Measurements from ENCODE around the gene OAS2.
A peak's percentile ranks its signal among the peaks of the same experiment; 100 is the strongest.
"Not testable (repeated sequence)": the region's sequence is repeated elsewhere in the genome, so short reads cannot be mapped to it uniquely, and the experiment has no call there.

OAS2 gene

DNA sequence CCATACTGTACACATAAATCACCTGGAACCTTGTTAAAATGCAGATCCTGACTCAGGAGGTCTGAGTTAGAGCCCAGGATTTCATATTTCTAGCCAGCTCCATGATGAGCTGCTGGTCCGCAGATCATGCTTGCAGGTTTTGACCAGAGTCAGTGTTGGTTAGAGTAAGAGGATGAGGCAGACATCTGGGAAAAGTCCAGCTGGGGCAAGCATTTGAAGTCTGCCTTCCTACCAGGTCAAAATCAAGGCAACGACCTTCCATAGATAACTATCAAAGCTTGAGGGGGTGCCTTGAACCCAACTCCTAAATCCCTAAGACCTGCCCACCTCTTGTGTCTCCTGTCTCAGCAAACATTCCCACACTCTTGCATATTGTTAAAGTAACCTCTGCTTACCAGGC lies 9.2 kb downstream of the OAS2 start:
- H3K4me3 ChIP-seq (ENCODE audit: low read depth, low read length): no peak overlapping the region
- DNase-seq (ENCODE audit: low read depth): no peak
- TF ChIP-seq, protein P1, sequence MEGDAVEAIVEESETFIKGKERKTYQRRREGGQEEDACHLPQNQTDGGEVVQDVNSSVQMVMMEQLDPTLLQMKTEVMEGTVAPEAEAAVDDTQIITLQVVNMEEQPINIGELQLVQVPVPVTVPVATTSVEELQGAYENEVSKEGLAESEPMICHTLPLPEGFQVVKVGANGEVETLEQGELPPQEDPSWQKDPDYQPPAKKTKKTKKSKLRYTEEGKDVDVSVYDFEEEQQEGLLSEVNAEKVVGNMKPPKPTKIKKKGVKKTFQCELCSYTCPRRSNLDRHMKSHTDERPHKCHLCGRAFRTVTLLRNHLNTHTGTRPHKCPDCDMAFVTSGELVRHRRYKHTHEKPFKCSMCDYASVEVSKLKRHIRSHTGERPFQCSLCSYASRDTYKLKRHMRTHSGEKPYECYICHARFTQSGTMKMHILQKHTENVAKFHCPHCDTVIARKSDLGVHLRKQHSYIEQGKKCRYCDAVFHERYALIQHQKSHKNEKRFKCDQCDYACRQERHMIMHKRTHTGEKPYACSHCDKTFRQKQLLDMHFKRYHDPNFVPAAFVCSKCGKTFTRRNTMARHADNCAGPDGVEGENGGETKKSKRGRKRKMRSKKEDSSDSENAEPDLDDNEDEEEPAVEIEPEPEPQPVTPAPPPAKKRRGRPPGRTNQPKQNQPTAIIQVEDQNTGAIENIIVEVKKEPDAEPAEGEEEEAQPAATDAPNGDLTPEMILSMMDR (IDR thresholded peaks at IDR 0.05; ENCODE audit: low read depth, low read length): no peak
- TF ChIP-seq MYC (IDR thresholded peaks at IDR 0.05; ENCODE audit: low read depth, low read length) (no peak), POLR2A (IDR thresholded peaks at IDR 0.05; ENCODE audit: extremely low read depth, insufficient read length) (no peak)
- TF ChIP-seq, protein P2, sequence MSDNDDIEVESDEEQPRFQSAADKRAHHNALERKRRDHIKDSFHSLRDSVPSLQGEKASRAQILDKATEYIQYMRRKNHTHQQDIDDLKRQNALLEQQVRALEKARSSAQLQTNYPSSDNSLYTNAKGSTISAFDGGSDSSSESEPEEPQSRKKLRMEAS (IDR thresholded peaks at IDR 0.05; ENCODE audit: low read depth, low read length): no peak

DNA sequence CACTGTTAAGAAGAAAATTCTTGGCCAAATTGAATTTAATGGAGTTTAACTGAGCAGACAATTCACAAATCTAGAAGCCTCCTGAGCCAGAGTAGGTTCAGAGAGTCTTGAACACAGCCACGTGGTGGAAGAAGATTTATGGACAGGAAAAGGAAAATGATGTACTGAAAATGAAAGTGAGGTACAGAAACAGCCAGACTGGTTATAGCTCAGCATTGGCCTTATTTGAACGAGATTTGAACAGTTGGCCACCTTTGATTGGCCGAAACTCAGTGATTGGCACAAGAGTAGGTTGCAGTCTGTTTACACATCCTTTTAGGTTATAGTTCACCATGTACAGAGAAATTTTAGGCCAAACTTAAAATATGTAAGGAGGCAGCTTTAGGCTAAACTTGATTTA lies 9.9 kb downstream of the OAS2 start:
- no peak for DNase-seq (ENCODE audit: low read depth)
- TF ChIP-seq MYC (IDR thresholded peaks at IDR 0.05; ENCODE audit: low read depth, low read length): no peak
- TF ChIP-seq, protein P1 (IDR thresholded peaks at IDR 0.05; ENCODE audit: low read depth, low read length): no peak
- TF ChIP-seq POLR2A (IDR thresholded peaks at IDR 0.05; ENCODE audit: extremely low read depth, insufficient read length): no peak
- TF ChIP-seq, protein P2 (IDR thresholded peaks at IDR 0.05; ENCODE audit: low read depth, low read length): no peak
- H3K4me3 ChIP-seq (ENCODE audit: low read depth, low read length): no peak overlapping the region

DNA sequence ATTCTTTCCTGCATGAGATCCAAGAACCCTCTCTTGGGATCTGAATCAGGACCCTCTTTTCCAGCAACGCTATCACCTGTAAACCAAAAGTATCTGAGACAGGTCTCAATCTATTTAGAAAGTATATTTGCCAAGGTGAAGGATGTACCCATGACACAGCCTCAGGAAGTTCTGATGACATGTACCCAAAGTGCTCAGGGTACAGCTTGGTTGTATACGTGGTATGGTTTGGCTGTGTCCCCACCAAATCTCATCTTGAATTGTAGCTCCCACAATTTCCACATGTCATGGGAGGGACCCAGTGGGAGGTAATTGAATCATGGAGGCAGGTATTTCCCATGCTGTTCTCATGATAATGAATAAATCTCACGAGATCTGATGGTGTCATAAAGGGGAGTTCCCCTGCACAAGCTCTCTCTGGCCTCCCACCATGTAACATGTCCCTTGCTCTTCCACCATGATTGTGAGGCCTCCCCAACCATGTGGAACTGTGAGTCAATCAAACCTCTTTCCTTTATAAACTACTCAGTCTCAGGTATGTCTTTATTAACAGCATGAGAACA lies 10.6 kb downstream of the OAS2 start:
- not testable (repeated sequence) for H3K4me3 ChIP-seq (ENCODE audit: low read depth, low read length); DNase-seq (ENCODE audit: low read depth)

DNA sequence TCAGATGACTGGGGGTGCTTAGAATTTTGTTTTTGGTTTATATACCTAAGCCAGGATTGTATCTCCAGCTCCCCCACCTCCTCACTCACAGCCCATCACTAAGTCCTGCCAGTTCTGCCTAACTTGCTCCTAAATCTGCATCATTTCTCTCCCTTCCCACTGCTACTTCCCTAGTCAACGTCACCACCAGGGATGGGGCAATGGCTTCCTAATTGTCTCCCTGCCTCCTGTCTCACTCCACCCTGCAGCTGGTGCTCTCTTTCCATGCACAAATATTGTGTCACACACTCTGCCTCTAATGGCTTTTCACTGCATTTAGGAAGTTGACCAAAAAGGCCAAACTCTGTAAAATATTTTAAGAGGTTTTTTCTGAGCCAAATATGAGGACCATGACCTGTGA lies 11.5 kb downstream of the OAS2 start:
- TF ChIP-seq POLR2A (IDR thresholded peaks at IDR 0.05; ENCODE audit: extremely low read depth, insufficient read length) (no peak), MYC (IDR thresholded peaks at IDR 0.05; ENCODE audit: low read depth, low read length) (no peak)
- TF ChIP-seq, protein P2 (IDR thresholded peaks at IDR 0.05; ENCODE audit: low read depth, low read length): no peak
- TF ChIP-seq, protein P1 (IDR thresholded peaks at IDR 0.05; ENCODE audit: low read depth, low read length): no peak
- H3K4me3 ChIP-seq (ENCODE audit: low read depth, low read length): no peak overlapping the region
- no peak for DNase-seq (ENCODE audit: low read depth)

DNA sequence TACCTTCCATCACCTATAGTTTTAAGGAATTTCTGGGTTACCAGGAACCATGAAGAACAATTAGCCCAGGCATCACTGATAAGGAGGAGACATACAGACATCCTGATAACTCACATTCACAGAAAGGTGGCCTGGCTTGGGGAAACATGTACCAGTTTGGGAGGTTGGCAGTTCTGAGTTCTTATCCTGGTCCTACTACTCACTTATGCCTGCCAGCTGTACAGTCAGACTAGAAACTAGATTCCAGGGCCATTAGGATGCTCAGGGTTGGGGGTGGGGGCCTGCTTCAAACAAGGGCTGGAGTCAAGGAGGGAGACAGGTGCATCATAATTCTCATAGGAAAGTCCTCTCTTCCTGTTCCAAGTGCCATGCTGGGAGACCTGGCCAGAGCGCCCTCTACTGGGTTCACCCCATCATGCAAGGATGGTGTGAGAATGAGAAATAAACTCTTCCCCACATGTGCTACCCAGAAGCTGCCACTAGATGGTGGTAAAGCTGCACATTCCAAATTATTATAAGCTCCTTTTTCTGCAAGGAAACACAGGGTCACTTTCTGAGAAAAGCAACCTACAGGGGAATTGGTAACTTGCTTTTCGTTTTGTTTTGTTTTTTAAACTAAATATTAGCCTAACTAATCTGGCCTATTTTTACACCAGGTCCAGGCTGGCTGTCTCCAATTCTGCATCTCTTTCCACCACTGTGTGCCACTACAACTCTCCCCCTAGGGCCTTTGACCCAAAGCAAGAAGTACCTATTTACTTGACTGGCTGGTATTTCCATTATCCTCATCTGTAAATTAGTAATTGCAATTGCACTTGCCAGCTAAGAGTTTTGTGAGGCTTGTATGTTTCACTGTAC lies 14.5 kb downstream of the OAS2 start:
- peak; percentile 84 for DNase-seq (ENCODE audit: low read depth)
- H3K4me3 ChIP-seq (ENCODE audit: low read depth, low read length): no peak overlapping the region
- TF ChIP-seq, protein P1 (IDR thresholded peaks at IDR 0.05; ENCODE audit: low read depth, low read length): peak; percentile 99
- TF ChIP-seq, protein P2 (IDR thresholded peaks at IDR 0.05; ENCODE audit: low read depth, low read length): peak; percentile 94
- no peak for TF ChIP-seq POLR2A (IDR thresholded peaks at IDR 0.05; ENCODE audit: extremely low read depth, insufficient read length)

DNA sequence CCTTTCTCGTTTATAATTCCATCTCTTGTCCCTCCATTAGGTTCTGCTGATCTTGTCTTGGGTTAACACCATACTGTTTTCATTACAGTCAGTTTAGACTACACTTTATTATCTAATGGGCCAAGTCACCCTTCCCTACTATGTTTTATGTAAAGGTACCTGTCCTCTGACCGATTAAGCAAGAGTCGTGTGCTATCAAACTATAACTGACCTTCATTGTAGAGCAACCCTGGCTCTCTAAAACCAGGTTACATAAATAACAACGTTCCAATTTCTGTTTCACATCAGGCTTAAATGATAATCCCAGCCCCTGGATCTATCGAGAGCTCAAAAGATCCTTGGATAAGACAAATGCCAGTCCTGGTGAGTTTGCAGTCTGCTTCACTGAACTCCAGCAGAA lies 16.7 kb downstream of the OAS2 start:
- TF ChIP-seq POLR2A (IDR thresholded peaks at IDR 0.05; ENCODE audit: extremely low read depth, insufficient read length): no peak
- H3K4me3 ChIP-seq (ENCODE audit: low read depth, low read length): no peak overlapping the region
- DNase-seq (ENCODE audit: low read depth): no peak

DNA sequence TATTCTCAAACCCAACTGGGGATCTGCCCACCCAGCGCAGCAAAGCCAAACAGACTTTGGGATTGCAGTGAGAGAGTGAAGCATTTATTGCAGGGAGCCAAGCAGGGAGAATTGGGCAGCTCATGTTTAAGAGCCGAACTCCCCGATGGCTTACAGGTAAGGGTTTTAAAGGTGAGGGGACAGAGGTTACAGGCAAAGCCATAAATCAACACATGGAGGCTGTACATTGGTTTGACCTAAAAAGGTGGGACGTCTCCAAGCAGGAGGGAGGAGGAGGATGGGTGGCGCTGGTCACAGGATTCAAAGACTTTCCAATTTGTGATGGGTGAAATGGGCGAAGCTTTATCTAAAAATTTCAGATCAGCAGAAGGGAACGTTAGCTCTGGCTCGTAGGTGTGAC lies 18.2 kb downstream of the OAS2 start:
- TF ChIP-seq MYC (IDR thresholded peaks at IDR 0.05; ENCODE audit: low read depth, low read length) (no peak), POLR2A (IDR thresholded peaks at IDR 0.05; ENCODE audit: extremely low read depth, insufficient read length) (no peak)
- TF ChIP-seq, protein P1 (IDR thresholded peaks at IDR 0.05; ENCODE audit: low read depth, low read length): no peak
- TF ChIP-seq, protein P2 (IDR thresholded peaks at IDR 0.05; ENCODE audit: low read depth, low read length): no peak
- H3K4me3 ChIP-seq (ENCODE audit: low read depth, low read length): no peak overlapping the region
- no peak for DNase-seq (ENCODE audit: low read depth)
